OCI-M1 (cell line): ENCODE data around the gene CAMK1G.
A peak's percentile ranks its signal among the peaks of the same experiment; 100 is the strongest.

ENCODE experiments used
- DNase-seq: peaks from one replicate; lab custom pipeline; 2025; lab: John Stamatoyannopoulos, UW

CAMK1G gene

DNA sequence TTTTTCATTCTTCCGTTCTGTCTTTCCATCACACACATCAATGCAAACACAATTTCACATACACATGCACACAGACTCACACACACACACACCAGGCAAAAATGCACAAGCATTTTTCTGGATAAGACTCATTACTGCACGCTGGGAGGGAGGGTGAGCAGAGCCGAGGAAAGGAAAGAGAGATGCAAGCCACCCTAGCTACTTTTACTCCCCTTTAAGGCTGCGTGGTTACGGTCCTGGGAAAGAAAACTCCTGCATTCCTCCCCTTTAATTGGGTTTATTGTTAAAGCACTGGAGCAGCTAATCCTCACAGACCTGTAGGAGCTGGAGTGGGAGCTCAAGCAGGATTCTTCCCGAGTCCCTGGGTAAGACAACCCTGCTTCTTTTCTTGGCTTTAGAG lies at the start of gene CAMK1G:
TSS of gene CAMK1G (plus strand) at position 307 of the 400 bp plus-strand sequence. CDS start 11,270 bp downstream, outside the sequence.
- no peak for DNase-seq

DNA sequence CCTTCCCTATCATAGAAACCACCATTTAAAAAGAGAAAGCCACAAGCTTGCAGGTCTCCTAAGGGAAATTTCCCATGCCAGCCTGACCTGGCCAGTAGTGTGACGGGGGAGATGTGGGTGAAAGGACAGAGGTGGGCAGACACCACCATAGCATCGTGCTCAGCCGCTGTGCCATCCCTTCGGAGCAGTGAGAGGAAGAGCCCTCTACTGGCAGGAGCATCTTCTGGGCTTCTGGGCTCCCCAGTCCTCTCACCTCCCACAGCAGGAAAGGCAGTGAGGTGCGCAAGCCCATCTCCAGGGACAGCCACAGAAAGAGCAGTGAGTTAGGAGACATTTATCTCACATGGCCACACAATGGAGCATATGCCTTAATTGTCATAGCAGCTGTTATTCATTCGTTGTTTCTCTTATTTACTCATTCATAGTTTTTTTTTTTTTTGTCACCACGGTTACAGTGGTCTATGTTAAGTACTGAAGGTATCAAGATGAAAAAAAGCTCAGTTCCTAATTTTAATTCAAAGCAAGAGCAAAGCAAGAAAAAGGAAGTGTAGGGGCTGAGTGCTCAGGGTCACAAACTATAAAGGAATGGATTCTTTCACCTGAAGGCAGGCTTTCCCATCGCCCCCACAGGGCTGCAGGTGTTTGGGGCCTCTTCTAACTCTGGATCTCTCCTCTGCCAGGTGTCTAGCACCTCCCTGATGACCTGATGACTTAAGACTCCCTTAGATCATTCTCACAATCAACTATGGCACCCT lies 48.8 kb upstream of the CAMK1G start:
- peak; percentile 5 for DNase-seq

DNA sequence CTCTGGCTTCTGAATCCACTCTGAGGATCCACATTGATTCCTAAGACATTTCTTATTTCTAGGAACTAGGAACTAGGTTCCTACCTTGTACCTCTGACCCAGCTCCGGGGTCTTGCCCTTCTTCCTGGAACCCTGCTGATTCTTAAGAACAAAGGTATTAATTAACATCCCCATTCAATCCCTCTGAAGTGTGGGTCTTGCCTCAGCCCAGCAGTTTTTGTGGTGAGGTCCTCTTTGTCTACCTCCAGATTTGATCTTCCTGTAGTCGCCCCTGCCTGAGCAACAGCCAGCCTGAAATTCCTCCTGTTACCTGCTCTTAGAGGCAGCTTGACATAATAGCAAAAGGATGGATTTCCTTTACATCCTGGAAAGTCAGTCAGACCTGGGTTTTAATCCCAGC lies 46.7 kb upstream of the CAMK1G start:
- DNase-seq, result no peak

DNA sequence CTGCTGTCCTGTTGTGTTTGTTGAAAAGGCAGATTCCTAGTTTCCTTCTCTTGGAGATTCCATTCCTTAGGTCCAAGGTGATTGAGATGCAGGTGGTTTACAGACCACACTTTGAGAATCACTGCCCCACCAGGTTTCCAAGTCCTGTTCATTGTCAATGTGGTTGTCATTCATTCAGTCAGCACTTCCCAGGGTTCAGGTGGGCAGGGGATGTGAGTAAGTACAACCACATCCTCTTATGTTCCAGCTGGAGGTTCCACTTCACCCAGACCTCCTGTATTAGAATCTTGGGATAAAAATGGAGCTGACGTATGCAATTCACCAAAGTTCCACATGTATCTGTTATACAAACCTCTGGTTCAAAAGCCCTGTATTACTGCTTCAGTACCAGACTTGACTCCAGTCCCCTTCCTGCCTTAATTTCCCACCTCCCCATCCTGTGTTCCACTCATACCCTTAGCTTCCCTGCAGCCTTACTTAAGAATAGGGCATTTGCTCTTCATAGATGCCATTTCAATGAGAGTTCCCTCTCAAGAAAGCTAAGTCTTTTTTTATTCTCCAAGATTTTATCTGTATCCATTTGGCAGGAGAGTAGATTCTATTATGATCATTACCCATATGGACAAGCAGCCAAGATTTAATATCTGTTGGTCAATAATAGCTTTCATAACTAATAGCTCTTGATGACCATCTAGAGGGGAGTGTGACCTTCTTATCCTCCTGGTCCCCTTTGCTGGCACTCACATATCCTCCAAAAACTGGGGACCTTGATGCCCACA lies 46.0 kb upstream of the CAMK1G start:
- no peak for DNase-seq

DNA sequence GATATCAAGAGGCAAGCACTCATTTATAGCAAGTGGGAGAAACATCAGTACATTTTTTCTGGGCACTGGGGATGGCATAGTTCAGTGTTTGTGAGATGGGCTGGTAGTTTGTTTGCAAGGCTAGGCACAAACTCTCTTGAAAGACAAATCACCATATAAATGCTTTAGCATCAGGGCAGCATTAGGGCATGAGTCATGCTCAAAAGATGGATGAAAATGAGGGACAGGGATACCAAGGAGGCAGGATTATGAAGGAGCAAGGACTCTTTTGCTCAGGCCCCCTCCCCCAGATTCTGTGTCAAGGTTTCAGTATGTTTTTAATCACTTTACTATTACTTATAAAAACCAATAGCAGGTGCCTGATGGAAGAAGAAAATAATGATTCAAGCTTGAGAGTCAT lies 43.9 kb upstream of the CAMK1G start:
- DNase-seq, result no peak

DNA sequence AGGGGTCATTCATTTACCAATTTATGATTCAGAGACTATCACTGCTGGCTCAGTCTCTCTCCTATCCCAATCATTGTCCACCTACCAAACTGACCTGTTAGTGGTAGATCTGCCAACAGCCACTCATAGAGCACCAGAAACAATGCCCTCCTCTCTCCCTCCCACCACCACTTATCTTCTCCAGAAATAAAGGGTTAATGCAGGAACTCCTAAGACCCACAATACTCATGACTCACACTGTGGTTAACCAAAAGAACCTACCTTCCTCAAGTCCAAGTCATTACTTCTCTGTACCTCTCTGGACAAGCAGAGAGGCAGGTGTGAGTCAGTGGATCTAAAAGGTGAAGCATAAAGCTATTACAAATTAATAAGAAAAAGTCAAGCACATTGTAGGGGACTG lies 40.9 kb upstream of the CAMK1G start:
- DNase-seq, result peak; percentile 20

DNA sequence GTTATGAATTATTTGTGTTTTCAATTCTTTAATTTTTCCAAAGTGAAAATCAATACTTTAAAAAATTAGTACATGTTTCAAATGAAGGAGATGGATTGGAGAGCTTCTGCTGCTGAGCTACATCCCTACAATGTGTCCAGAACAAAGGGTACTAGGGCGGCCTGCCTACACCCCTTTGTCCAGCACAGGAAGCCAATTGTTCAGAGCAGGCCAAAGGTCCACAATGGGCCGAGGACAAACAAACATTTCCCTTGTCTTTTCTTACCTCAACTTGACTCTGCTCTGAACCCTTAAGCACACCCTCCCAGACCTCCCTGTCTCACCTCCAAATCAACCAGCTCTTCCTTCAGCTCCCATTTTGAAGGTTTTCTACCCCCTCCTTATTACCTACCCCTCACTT lies 39.4 kb upstream of the CAMK1G start:
- DNase-seq, result no peak

DNA sequence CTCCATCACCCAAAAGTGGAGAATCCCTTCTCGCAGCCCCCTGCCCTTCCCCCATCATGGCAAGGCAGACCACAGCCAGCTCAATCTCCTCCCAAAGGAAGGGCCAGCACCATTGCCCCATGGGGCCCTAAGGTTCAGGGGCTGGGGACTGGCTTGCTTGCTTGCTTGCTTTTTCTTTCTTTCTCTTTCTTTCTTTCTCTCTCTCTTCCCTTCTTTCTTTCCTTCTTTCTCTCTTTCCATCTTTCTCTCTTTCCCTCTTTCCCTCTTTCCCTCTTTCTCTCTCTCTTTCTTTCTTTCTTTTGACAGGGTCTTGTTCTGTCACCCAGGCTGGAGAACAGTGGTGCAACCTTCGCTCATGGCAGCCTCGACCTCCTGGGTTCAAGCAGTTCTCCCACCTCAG lies 38.1 kb upstream of the CAMK1G start:
- no peak for DNase-seq

DNA sequence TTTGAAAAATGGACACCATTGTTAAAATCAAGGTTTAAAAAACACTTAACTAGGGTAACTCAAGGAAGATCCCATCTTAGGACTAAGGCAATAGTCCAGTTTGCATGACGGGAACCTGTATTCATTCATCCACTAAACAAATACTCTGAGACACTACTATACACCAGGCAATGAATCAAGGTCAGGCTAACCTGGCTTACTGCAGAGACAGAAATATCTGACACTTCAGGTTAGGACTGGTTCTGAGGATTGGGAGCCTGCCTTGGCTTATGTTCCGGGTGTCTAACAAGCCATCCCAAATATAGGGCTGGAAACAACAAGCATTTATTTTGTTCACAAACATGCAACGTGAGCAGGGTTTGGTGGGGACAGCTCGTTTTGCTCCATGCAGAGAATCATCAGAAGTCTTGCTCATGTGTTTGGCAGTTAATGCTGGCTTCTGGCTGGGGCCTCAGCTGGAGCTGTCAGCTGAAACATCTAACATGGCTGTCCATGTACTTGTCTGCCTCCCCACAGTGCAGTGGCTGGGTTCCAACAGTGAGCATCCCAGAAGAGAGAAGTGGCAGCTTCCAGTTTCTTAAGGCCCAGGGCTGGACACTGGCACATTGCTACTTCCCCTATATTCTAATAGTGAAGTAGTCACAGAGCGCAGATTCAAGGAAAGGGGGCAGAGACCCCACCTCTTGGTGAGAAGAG lies 37.0 kb upstream of the CAMK1G start:
- DNase-seq, result no peak

DNA sequence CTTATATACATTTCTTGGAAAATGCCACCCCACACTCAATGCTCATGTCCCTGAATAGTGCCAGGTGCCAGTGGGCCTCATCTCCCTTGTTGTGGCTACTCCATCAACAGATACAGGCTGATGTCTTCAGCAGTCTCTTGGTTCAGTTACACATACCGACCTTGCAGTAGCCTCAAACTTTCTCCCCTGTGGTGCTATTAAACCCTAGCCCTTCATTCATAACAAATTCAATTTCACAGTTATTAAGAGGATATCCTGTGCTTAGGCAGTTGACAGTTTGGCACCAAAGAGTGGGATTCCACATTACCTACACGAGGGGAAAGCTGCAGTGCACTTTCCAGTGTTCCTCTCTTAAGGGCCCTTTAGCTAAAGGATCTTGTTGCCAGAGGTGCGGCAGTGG lies 35.9 kb upstream of the CAMK1G start:
- DNase-seq, result no peak

DNA sequence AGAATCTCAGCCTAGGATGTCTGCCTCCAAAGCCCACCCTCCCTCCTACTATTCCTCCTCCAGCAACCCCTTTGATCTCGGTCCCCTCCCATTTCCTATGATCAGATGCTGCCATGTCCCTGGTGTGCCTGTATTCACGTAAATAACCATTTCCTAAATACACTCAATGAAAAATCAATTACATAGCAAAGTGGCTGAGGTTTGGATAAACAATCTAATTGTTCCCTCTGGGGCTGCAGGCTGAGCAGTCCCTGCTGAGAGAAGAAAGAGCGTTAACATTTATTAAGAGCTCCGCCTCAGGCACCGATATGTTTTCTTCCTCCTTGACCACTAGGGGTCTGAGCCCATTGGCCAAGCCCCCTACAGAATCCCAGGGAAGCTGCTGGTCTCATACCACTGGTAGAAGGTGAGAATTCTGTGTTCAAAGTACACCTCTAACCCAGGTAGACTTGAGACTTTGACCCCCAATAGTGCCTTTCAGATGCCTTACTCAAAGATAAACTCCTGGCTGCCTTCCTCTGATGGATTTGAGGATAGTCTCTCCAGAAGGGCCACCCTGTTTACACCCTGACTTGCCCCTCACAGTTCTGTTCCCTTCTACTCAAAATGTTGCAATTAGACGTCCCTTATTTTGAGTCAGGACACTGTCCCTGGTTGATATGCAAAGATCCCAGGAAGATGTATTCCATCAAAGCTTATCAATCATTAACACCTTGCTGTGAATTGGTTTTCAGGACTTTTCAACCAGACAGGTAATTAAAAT lies 33.9 kb upstream of the CAMK1G start:
- DNase-seq, result no peak

DNA sequence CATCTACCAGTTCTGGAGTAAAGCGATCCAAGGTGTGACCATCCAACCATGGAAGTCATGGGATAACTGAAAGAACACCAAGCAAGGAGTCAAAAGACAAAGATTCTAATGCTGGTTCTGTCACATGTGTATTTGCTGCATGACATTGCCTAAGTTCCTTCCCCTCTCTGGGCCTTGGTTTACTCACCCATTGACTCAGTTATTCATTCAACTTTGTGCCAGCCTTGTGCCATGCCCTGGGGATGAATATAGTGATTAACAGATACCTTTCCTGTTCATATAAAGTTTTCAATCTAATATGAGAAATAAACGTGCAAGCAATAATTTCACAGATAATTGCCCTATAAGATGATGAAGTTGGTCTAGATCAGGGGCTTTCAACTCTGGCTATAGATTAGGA lies 33.0 kb upstream of the CAMK1G start:
- DNase-seq, result no peak

DNA sequence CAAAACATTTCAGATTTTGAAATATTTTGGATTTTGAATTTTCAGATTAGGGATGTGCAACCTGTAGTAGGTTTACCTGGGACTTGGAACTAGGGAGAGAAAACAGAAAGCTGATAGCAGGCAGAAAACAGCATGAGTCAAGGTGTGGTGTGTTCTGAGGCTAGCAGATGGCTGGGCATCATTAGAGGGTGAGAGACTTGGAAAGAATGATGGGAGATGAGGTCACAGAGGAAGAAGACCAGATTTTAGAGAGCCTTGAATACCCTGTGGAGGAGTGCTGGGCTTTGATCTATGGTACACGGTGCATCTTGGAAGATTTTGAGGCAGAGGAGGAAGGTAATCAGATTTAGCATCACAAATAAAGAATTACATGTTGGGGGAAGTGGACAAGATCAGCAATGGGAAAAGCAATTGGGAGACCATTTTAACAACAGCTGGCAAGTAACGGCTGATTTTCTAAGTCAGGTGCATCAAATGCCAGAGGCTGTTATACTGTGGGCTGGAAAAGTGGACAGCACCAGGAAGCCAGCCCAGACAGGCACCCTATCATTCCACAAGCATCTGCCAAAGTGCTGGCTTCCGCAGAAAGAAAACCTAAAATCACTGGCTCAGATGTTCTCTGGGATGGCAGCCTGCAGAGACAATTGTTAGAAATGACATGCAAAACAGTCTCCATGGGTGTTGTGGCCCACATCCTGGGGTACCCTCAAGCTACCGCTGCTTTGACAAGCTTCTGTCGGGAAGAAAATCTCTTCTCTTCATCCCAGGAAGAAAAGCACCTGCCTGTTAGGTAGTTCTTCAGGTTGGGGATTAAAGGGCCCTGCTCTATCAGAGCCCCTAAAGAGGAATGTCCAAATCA lies 30.9 kb upstream of the CAMK1G start:
- DNase-seq, result no peak

DNA sequence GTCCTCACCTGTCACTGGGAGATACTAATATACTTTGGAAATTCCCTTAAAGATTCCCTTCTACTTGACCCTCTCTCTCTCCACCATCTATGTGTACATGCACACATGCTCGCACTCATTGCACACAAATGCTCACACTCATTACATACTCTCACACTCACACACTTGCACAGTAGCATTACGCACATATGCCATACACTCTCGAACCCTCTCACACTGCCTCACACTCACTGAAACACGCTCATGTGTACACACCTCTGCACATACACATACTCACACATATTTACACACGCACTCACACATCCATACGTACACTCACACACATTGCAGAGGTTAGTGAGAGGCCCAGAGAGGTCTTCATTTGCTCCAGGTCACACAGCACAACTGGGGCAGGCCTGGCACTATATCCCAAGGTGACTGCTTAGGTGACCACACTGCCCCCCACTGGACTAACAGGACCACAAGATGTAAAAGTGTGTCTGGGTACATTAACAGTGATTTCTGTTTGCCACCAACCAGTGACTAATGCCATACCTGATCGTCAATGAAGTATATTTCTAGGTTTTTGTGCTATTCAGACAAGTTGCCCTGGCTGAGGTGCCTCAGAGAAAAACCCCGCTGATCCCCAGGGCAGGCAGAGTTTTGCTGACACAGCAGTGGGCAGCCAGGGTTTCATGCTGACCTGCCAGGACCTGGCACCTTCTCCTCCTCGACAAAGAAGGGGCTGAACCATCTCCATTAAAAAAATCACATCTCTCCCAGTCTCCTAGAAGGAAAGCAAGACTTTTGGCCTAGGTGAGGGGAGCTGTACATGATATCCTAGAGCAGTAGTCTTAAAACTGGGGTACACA lies 28.5 kb upstream of the CAMK1G start:
- no peak for DNase-seq

DNA sequence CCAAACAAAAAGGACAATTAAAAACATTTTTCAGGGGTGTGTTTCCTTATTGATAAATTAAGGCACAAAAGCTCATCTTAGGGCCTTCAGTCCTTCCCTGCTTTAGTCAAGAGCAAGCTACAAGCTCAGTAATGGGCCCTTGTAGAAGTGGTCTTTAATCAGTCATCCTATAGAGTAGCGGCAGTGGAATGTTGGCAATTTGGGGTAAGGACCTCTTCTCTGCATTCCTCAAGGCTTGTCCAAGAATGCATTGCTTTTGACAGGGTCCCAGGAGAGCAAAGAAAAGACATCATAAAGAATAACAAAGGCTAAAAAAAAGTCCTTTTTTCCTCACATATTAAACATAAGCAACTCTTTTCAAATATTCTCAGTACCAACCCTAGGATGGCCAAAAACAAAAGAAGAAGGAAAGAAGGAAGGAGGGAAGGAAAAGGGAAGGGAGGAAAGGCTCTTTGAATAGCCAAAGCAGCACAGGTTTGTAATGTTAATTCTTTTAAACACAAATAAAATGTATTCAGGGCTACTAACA lies 27.3 kb upstream of the CAMK1G start:
- no peak for DNase-seq

DNA sequence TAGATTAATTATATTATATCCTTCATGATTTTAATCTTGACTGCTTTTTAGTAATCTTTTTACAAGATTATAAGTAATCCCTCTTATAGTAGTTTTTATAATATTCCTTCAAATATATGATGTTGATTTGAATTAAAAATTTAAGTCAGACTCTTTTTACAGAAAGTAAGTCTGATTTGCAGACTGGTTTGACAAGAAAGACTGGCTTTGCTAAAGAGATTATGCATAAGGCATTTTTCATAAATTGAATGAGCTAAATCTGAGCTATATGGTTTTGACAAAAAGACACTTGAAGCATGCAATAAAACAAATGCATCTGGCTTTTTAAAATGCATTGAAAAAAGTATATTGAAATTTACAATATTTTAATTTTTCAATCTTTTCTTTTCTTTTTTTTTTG lies 26.3 kb upstream of the CAMK1G start:
- no peak for DNase-seq

DNA sequence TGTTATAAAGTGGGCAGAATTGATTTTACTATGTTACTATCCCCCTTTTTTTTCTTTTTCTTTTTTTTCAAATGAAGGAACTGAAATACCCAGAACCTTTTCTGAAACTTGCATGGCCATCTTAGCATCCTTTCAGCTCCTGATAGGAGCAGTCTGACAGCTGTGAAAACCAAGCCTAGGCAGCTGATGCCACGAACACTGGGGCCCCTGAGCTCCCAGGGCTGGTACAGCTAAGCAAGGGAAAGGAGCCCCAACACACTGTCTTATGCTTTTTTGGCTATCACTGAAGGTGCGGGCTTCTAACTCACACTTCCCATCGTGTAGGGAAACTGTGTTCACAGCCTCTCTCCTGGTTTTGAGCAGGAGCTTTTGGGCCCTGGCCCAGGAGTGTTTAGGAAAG lies 23.0 kb upstream of the CAMK1G start:
- no peak for DNase-seq

DNA sequence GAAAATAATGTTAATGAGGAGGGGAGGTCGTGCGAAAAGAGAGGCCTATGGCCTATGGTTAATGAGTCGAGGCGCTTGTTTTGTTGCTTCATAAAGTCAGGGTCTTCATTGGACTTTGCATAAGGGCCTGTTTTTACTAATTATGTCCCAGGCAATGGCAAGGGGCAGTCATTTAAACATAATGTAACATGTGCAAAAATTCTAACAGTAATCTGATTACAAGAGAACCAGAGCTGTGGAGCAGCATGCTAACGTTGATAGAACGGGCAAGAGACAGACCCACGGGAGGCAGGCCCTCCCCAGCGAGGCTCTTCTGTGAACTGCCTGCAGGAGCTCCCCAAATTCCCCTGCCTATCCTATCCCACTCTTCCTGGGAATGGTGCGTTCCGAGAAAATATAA lies 22.6 kb upstream of the CAMK1G start:
- no peak for DNase-seq

DNA sequence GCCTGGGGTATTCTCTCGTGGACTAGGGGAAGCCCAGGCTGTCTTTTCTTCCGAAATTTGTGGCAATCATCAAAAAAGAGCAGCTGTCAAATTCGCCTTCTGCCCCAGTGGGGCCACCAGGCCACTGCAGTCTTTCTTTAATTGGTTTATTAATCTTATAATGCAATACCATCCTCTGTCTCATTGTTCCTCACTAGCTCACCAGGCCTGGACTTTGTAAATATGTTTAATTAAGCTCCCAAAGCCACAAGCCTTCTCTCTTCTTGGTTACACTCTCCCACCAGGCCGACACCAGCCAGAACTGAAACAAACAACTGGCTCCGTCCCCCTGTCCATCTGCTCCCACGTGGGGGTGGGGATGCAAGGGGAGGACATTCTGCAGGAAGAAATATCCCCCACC lies 22.0 kb upstream of the CAMK1G start:
- DNase-seq, result no peak

DNA sequence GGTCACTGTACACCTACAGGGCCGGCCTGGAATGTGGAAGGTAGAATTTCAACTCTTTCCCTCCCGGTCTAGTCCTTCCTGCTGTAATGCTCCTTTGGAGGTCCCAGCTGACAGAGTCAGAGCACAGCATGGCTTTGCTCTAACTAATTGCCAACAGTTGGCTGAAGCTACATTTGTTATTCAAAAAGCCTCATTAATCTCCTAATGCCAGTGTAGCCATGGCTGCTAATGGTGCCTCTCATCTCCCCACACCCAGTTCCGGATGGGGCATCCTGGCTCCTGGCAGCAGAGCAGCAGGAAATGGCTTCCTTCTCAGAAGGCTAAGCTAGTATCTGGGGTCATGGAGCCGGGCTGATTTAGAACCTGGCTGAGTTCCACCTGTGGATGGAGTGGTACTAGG lies 18.7 kb upstream of the CAMK1G start:
- no peak for DNase-seq
